ENCODE data around the gene ZNF701. TPM values are rescaled to one million over a fixed set of nuclear protein-coding genes. Genes with fewer than 3 reads are reported as not detected.

The ZNF701 gene
- total RNA-seq = 1 to 10 TPM; 4.0 to 6.2 (median 4.8) TPM

DNA sequence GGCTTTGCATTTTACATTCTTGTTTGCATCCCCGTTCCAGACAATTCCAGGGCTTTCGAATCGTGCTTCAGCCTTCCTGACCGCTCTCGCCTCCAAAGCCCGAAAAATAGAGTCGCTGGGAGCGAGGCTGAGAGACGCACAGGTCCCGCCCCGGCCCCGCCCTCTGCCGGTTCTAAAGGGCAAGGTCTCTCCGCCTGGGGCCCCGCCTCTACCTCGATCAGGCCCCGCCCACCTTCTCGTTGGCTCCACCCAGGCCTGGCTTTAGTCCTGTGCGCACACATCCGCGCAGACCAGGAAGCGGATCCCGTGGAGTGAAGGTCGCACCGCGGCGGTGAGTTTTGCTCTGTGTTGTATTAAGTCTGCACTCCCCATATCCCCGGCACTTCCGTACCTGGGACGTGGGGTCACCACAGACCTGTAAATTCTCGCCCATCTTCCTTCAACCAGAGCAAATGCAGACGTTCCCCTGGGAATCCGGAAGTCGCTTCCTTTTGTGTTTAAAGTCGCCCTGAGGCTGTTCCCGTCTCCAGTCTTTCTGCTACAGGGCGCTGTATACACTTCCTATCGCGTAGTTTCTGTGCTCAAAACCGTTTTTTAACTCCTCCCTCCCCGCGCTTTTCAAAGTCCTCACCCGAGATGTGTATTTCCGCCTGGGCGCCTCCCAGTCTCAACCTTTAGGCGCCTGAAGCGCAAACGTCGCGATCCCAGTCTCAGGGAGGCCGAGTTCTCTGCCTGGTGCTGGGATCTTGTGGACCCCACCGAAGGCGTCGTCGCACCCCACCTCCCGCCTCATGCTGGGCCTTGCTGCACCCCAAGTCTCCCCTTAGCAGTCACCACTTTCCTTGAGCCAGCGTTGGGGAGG lies at the start of gene ZNF701:
TSS of gene ZNF701 (plus strand) at position 288 of the 862 bp plus-strand sequence. CDS start 3,861 bp downstream, outside the sequence.
- ATAC-seq (peak; percentile 99), DNase-seq (peak; percentile 88 to 91)
- in situ Hi-C loops (cut with MboI; ENCODE audit: low sequenced_read_pairs in 4 of 4) = loop anchor here in 2 of 4 donors (5.0 kb wide), 1 partner anchor 43 kb away; the partner anchor contains the start of gene ZNF808 (in 2 of the 2)
- Histone ChIP-seq H3K4me1 (peaks cover 6 to 8% of the 10 kb centered on the region in 2 donors), H3K36me3 (peaks cover 0 to 25% of the 10 kb centered on the region in 2 donors), H3K27me3 (no peaks in the 10 kb centered on the region), H3K27ac (peak within 1 kb of the TSS; percentile 70 to 83 (median 79)), H3K9me3 (no peaks in the 10 kb centered on the region), H3K4me3 (peak within 1 kb of the TSS; percentile 66 to 98 (median 80))
- intact Hi-C loops (cut with DNase I; ENCODE audit: low total_unique reads) = loop anchor here (1.0 to 2.0 kb wide), 3 partner anchors 31 to 43 kb away; partner anchors contain the start of gene ZNF808
- TF ChIP-seq CTCF (IDR thresholded peaks at IDR 0.05 in 4 of 5, conservative IDR thresholded peaks at IDR 0.05 in 1 of 5) (peak in 4 of 5 experiments; percentile 43 to 60 (median 48)), POLR2A (IDR thresholded peaks at IDR 0.05) (peak; percentile 85 to 86)

- TF ChIP-seq POLR2A (IDR thresholded peaks at IDR 0.05) = no peak
- TF ChIP-seq CTCF (IDR thresholded peaks at IDR 0.05 in 4 of 5, conservative IDR thresholded peaks at IDR 0.05 in 1 of 5) = no peak
- no peaks in the 10 kb centered on the region for H3K36me3 ChIP-seq
- H3K27me3 ChIP-seq = no peaks in the 10 kb centered on the region
- H3K9me3 ChIP-seq = no peaks in the 10 kb centered on the region
- DNase-seq (no peak), ATAC-seq (no peak)
- no peak overlapping the region for H3K27ac ChIP-seq
- in situ Hi-C loops (cut with MboI; ENCODE audit: low sequenced_read_pairs in 4 of 4) = no loop called here
- H3K4me3 ChIP-seq = no peak overlapping the region
- no peaks in the 10 kb centered on the region for H3K4me1 ChIP-seq
- intact Hi-C loops (cut with DNase I; ENCODE audit: low total_unique reads) = no loop called here
These were observed 47.5 kb upstream of the ZNF701 start for GRCh38 chr19:52522551-52522950.

DNA sequence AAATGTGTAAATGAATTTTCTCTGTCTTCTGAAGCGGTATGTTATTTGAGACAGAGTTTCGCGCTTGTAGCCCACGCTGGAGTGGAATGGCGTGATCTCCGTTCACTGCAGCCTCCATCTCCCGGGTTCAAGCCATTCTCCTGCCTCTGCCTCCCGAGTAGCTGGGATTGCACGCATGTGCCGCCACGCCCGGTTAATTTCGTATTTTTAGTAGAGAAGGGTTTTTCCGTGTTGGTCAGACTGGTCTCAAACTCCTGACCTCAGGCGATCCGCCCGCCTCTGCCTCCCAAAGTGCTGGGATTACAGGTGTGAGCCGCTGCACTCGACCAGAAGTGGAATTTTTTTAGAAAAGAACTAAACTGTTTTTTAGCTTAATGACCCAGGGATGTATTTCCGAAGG lies 46.0 kb upstream of the ZNF701 start:
- DNase-seq = no peak
- no peaks in the 10 kb centered on the region for H3K27me3 ChIP-seq
- H3K4me3 ChIP-seq = no peak overlapping the region
- H3K4me1 ChIP-seq = peaks cover 8 to 11% of the 10 kb centered on the region in 2 donors
- no peak overlapping the region for H3K27ac ChIP-seq
- in situ Hi-C loops (cut with MboI; ENCODE audit: low sequenced_read_pairs in 4 of 4) (no loop called here), intact Hi-C loops (cut with DNase I; ENCODE audit: low total_unique reads) (no loop called here)
- no peaks in the 10 kb centered on the region for H3K9me3 ChIP-seq
- no peak for ATAC-seq
- no peak for TF ChIP-seq POLR2A (IDR thresholded peaks at IDR 0.05)
- TF ChIP-seq CTCF (IDR thresholded peaks at IDR 0.05 in 4 of 5, conservative IDR thresholded peaks at IDR 0.05 in 1 of 5) = no peak
- no peaks in the 10 kb centered on the region for H3K36me3 ChIP-seq

DNA sequence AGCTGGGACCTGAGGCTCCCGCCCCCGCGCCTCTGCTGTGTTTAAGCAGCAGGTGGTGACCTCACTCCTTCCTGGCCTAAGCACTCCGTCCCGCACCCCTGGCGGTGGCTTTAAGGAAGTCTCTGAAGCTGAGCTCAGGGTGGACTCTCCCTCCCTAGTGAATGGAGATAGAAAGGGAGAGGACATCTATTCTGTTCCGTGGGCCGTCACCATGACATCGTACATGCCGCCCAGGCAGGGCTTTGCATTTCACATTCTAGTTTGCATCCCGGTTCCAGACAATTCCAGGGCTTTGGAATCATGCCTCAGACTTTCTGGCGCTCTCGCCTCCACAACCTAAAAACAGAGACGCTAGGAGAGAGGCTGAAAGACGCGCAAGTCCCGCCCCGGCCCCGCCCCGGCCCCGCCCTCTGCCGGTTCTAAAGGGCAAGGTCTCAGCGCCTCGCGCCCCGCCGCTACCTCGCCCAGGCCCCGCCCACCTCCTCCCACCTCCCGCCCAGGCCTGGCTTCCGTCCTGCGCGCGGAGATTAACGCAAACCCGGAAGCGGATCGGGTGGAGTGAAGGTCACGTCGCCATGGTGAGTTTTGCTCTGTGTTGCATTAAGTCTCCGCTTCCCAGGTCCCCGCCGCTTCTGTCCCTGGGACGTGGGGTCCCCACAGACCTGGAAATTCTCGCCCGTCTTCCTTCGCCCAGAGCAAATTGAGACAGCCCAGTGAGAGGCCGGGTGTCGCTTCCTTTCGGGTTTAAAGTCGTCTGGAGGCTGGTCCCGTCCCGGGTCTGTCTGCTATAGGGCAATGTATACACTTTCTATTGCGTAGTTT lies 42.7 kb upstream of the ZNF701 start, which contains the start of gene ZNF808:
TSS of gene ZNF808 (plus strand) at position 535 of the 822 bp plus-strand sequence. CDS start 15,617 bp downstream, outside the sequence.
- Histone ChIP-seq H3K27me3 (no peaks in the 10 kb centered on the region), H3K9me3 (no peaks in the 10 kb centered on the region), H3K4me3 (peak within 1 kb of the TSS; percentile 73 to 94 (median 88)), H3K36me3 (no peaks in the 10 kb centered on the region), H3K4me1 (peaks cover 8 to 11% of the 10 kb centered on the region in 2 donors), H3K27ac (peak within 1 kb of the TSS; percentile 76 to 92 (median 90))
- in situ Hi-C loops (cut with MboI; ENCODE audit: low sequenced_read_pairs in 4 of 4) (loop anchor here in 2 of 4 donors (5.0 kb wide), 2 partner anchors 40 to 45 kb away; partner anchors contain the start of gene ZNF701 (in 1 of the 2)), intact Hi-C loops (cut with DNase I; ENCODE audit: low total_unique reads) (loop anchor here (1.0 to 5.0 kb wide), 8 partner anchors 9 to 541 kb away; partner anchors contain the start of genes PPP2R1A, ZNF350, ZNF480 and ZNF528)
- ATAC-seq (peak; percentile 93 to 96), DNase-seq (peak; percentile 90 to 96)
- TF ChIP-seq CTCF (IDR thresholded peaks at IDR 0.05 in 4 of 5, conservative IDR thresholded peaks at IDR 0.05 in 1 of 5) (peak; percentile 64 to 72 (median 68)), POLR2A (IDR thresholded peaks at IDR 0.05) (peak in 1 of 2 donors; percentile 44)

Measured in gastrocnemius medialis (tissue), 4 donors.